ENCODE measurements around the gene ARNT2. TPM values are rescaled to one million over a fixed set of nuclear protein-coding genes. Genes with fewer than 3 reads are reported as not detected.

The ARNT2 gene
- total RNA-seq, 1 donor from 2014 or later, result 8.1 TPM

GRCh38 chr15:80444680-80445251 lies 40.6 kb downstream of the ARNT2 start:
- no peak for DNase-seq (ENCODE audit: extremely low spot score in 2 of 2)
- H3K27me3 ChIP-seq, result no peaks in the 10 kb centered on the region
- no peak overlapping the region for H3K27ac ChIP-seq
- no peaks in the 10 kb centered on the region for H3K36me3 ChIP-seq
- intact Hi-C loops (cut with DNase I), result no loop called here
- H3K9me3 ChIP-seq, result no peaks in the 10 kb centered on the region
- TF ChIP-seq POLR2A (IDR thresholded peaks at IDR 0.05), result no peak
- TF ChIP-seq CTCF (IDR thresholded peaks at IDR 0.05), result no peak
- TF ChIP-seq POLR2AphosphoS5 (IDR thresholded peaks at IDR 0.05; ENCODE audit: insufficient read depth in 1 of 2, low read depth in 1 of 2), result no peak
- H3K4me1 ChIP-seq, result no peaks in the 10 kb centered on the region
- H3K4me3 ChIP-seq, result no peak overlapping the region

GRCh38 chr15:80445300-80446041 lies 41.3 kb downstream of the ARNT2 start:
- Histone ChIP-seq H3K9me3 (no peaks in the 10 kb centered on the region), H3K4me3 (no peak overlapping the region), H3K27ac (no peak overlapping the region), H3K4me1 (no peaks in the 10 kb centered on the region), H3K27me3 (no peaks in the 10 kb centered on the region), H3K36me3 (no peaks in the 10 kb centered on the region)
- intact Hi-C loops (cut with DNase I), result no loop called here
- no peak for DNase-seq (ENCODE audit: extremely low spot score in 2 of 2)
- TF ChIP-seq POLR2A (IDR thresholded peaks at IDR 0.05) (no peak), POLR2AphosphoS5 (IDR thresholded peaks at IDR 0.05; ENCODE audit: insufficient read depth in 1 of 2, low read depth in 1 of 2) (no peak), CTCF (IDR thresholded peaks at IDR 0.05) (no peak)

- Histone ChIP-seq H3K4me3 (no peak overlapping the region), H3K9me3 (no peaks in the 10 kb centered on the region), H3K4me1 (no peaks in the 10 kb centered on the region), H3K36me3 (no peaks in the 10 kb centered on the region), H3K27me3 (no peaks in the 10 kb centered on the region), H3K27ac (no peak overlapping the region)
- TF ChIP-seq POLR2AphosphoS5 (IDR thresholded peaks at IDR 0.05; ENCODE audit: insufficient read depth in 1 of 2, low read depth in 1 of 2) (no peak), POLR2A (IDR thresholded peaks at IDR 0.05) (no peak)
- intact Hi-C loops (cut with DNase I), result no loop called here
- DNase-seq (ENCODE audit: extremely low spot score in 2 of 2), result no peak
Observed at GRCh38 chr15:80447077-80447476, 42.9 kb downstream of the ARNT2 start.

- H3K27ac ChIP-seq, result no peak overlapping the region
- H3K27me3 ChIP-seq, result no peaks in the 10 kb centered on the region
- H3K9me3 ChIP-seq, result no peaks in the 10 kb centered on the region
- no peak overlapping the region for H3K4me3 ChIP-seq
- no peak for DNase-seq (ENCODE audit: extremely low spot score in 2 of 2)
- H3K4me1 ChIP-seq, result no peaks in the 10 kb centered on the region
- intact Hi-C loops (cut with DNase I), result loop anchor here (10.0 kb wide), 3 partner anchors 115 to 525 kb away; partner anchors contain the start of gene CEMIP
- TF ChIP-seq POLR2AphosphoS5 (IDR thresholded peaks at IDR 0.05; ENCODE audit: insufficient read depth in 1 of 2, low read depth in 1 of 2) (no peak), CTCF (IDR thresholded peaks at IDR 0.05) (no peak), POLR2A (IDR thresholded peaks at IDR 0.05) (no peak)
- H3K36me3 ChIP-seq, result no peaks in the 10 kb centered on the region
Observed at GRCh38 chr15:80449825-80450224, 45.6 kb downstream of the ARNT2 start.

GRCh38 chr15:80450811-80451321 lies 46.7 kb downstream of the ARNT2 start:
- no peak overlapping the region for H3K4me3 ChIP-seq
- intact Hi-C loops (cut with DNase I), result loop anchor here (10.0 kb wide), 3 partner anchors 114 to 524 kb away; partner anchors contain the start of gene CEMIP
- no peak overlapping the region for H3K27ac ChIP-seq

More at GRCh38 chr15:80450811-80451321, 46.7 kb downstream of the ARNT2 start:
- H3K36me3 ChIP-seq, result no peaks in the 10 kb centered on the region
- no peak for DNase-seq (ENCODE audit: extremely low spot score in 2 of 2)
- TF ChIP-seq CTCF (IDR thresholded peaks at IDR 0.05), result no peak
- TF ChIP-seq POLR2A (IDR thresholded peaks at IDR 0.05), result no peak
- H3K9me3 ChIP-seq, result no peaks in the 10 kb centered on the region
- H3K27me3 ChIP-seq, result no peaks in the 10 kb centered on the region
- H3K4me1 ChIP-seq, result peaks cover 6% of the 10 kb centered on the region

All from vagina (tissue), 2 donors.